Stimulated activated CD8-positive, alpha-beta memory T cell treated with anti-CD3 and anti-CD28 coated beads, Interleukin-7, amount 100 ng/mL, for 1 hour (primary cell): ENCODE measurements around the gene DCC.

Source experiments
- DNase-seq, 2 donors: peaks; one replicate each; pipeline ENCODE4 v3.0.0-alpha.2; 2020; ENCODE audit warnings: low read depth in 2 of 2

The DCC gene

DNA sequence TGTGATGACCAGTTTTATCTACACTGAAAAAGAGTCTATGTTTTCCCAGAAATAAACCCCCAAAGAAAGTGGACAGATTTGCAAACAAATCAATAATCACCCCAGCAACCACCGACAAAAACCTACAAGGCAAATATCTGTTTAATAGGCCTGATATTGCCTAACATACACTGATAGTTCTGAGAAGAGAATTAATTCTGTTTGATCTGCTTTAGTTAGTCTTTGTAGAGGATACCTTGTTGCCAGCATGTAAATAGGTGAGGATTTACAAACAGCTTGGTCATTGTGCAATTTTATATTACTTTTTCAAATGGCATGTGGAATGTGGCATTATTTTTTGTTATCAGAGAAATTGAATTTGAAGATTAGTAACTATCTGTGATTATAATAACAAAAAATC, 86.5 kb downstream of the DCC start:
- no peak for DNase-seq

- no peak for DNase-seq
Observed at GRCh38 chr18:52427521-52428175, 87.7 kb downstream of the DCC start.

DNA sequence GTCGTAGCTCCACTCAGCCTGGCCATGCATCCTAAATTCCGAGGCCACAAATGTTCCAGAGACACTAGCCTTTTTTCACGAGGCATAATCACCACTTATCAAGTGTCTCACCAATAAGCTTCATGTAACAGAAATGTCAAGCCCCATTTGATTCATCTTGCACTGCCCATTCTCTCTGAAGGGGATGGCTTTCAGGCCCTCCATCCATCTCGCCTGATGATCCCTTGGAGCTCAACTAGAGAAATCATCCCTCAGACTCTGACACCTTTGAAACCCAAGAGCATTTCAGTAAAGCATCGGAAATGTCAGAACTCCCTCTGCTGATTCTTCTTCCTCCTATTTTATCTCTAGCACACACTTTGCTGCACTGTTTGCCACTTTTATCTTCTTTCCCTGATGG, 91.7 kb downstream of the DCC start:
- DNase-seq: no peak

DNA sequence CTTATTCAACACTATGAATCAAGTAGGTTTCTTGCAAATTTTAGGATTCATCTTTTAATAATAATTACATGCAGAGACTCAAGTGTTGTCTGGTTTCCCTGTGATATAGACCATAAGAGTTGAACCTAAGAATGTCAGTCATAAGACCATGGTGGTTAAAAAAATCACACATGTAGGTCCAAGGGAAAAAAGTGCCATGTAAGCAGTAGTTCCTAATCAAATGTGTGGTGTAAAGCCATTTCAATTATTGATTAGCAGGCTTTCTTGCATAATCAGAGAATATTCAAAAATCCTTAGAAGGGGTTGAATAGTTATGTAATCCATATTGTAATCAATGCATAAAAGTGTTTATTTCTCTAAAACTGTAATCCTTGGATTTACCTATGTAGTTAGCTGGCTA, 93.8 kb downstream of the DCC start:
- no peak for DNase-seq

- DNase-seq: no peak
Observed at GRCh38 chr18:52435301-52435700, 95.3 kb downstream of the DCC start.

DNA sequence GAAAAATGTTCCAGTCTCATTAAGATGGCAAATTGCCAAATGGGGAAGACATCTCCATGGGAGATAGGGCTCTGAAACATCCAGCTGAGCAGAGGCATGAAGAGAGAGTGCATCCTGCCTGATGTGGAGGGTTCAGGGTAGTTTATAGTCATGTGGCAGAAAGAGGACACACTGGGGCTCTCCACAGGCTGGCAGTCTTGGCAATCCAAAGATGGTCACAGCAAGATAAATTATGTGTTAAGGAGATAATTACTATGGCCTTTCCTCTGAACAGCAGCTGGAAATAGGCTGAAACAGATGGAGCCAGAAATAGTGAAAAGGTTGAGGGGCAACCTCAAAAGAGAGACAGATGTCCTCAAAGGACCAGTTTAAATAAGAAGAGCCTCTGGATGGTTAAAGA, 97.2 kb downstream of the DCC start:
- DNase-seq: no peak

DNA sequence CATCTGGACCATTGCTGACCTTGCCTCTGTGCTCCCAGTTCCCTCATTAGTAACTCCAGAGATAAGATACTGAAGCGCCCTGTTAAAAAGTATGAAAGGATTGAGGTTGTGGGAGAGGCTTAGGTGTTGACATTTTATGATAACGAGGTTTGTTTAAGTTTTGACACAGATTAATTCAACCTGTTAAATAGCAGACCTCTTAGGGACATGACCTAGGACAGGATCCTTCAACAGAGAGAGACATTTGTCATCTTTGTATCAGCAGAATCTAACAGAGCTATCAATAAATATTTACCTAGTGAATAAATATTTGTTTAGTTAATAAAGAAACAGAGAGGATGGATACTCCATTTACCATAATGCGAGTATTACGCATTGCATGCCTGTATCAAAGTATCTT, 99.5 kb downstream of the DCC start:
- DNase-seq: no peak

DNA sequence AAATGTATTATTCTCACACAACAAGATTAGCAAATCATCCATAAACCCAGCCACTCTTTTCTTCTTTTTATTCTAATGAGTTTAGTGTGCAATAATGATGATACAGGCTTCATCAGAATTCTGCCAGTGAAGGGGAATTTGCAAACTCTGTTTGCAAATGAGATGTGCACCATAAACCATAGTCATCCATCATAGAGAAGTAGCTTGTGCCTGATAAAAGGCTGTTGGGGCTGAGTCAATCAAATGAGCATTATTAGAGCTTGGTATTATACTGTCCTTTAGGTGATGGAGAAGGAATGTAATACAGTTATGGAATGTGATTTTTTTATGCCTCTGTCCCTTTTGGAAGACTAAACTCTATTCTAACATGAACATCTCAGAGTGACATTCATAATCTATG, 101.8 kb downstream of the DCC start:
- no peak for DNase-seq

DNA sequence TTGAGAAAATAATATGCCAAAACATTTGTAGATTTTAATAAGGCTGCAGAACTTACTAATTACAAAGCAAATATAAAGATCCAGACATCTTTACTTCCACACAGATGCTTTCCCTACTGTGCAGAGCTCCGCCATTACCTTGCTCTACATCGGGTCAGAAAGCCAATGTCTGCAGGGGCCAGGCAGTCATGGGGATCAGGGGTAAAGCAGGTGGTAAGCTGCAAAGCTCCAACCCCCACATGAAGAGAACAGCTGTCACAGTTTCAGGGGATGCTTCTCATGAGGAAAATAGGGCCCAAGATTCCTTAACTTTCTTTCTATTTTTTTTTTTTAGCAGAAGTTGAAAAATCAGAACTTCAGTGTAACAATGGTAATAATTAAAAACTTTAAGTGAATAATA, 102.7 kb downstream of the DCC start:
- no peak for DNase-seq

DNA sequence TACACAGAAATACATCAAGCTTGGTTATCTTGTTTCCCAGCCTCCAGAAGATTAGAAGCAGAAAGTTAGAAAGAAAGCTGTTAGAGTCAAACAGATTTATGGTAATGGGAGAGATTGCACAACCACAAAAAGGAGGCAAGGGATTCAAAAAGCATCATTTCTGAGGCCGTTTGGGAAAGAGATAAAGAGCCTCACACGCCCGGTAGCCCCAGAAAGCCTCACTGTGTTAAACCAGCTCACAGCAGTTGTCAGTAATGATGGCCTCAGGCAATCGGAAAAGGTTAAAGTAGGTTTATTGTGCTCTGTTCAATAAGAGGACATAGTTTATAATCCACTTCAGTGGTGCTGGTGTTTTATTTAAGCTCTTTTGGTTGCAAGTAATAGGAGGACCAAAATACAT, 111.3 kb downstream of the DCC start:
- no peak for DNase-seq

GRCh38 chr18:52451851-52452250, 111.9 kb downstream of the DCC start:
- DNase-seq: no peak

DNA sequence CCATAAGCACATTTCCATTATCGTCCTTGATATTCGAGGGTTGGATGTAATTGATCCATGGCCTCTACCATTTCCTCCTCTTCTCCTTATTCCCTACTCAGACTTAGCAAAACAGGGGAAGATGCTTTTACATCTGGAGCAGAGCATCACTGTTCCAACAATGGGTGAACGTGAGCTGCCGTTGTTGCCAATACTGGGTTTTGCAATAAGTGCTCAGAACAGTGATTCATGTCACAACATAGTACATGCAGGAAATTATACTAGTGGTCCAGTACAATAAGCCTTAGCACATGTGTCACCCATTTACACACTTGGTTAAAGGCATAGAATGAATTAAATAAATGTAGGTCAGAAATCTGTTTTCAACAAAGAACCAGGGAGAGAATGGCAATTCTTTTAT, 112.4 kb downstream of the DCC start:
- DNase-seq: no peak

DNA sequence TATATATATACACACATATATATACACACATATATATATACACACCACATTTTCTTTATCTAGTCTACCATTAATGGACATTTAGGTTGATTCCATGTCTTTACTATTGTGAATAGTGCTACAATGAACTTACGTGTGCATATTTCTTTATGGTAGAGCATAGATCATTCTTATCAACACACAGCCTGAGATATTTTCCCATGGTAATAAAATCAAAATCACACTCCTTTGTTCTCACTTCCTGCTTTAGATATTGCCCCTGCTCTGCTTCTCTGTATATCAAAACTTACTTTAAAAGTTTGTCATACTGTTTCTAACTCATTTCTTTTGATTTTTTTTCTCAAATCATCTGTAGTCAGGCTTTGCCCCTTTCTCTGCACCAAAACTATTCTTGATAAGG, 119.9 kb downstream of the DCC start:
- DNase-seq: no peak

GRCh38 chr18:52462853-52463252, 122.9 kb downstream of the DCC start:
- no peak for DNase-seq

DNA sequence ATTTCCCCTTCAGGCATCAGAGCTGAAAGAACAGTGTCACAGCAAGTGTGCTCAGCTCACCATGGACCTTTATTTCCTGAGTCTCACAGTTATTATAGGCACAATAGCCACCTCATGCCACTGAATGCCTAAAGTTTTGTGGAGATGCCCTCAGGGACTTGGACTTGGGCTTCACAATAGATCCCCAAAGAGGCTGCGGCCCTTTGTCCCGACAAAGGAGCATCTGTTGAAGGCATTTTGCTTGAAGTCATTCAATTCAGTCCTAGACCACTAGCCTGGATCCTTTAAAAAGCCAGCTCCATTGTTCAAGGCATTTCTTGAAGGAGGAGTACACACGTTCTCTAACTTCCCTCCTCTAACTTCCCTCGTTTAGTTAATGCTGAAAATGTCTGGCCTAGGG, 125.4 kb downstream of the DCC start:
- DNase-seq: no peak

DNA sequence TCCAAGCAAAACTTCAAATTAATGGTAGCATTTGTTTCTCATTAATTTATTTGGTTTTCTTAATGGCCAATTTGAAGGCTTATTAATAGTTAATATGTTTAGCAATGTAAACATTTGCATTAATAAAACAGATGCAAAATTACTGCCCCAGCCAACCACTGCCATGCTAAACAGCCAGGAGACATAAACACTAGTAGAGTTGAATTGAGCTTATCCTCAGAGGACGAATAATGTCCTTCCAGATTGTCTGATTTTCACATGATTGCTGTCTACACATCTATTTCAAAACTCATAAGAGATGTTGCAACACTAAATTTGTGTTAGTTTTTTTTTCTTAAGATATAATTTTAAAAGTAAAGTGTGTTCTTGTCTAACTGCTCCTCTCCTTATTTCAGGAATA, 128.5 kb downstream of the DCC start:
- DNase-seq: no peak

DNA sequence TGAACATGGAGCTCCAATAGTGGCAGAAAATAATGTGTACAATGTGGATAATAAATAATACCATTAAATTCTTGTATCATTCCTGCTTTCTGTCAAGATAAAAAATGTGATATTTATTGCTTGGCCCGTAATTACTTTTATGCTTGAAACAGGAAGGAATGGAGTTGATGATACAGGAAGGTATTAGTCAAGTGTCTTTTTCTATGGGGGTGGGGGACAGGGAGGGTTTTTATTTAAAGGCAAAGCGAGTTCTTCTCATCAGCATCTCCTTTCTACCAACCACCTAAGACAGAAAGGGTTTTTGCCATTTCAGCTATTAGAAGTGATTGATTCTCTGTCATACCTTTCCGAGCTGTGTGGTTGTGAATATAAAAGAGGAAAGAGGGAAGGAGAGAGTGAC, 135.3 kb downstream of the DCC start:
- no peak for DNase-seq

- DNase-seq: no peak
Observed at GRCh38 chr18:52481116-52481515, 141.1 kb downstream of the DCC start.

- no peak for DNase-seq
Observed at GRCh38 chr18:52484977-52485376, 145.0 kb downstream of the DCC start.

GRCh38 chr18:52486052-52486451, 146.1 kb downstream of the DCC start:
- DNase-seq: no peak

- DNase-seq: no peak
Observed at GRCh38 chr18:52489396-52490306, 149.7 kb downstream of the DCC start.

- DNase-seq: no peak
Observed at GRCh38 chr18:52496426-52496825, 156.4 kb downstream of the DCC start.

DNA sequence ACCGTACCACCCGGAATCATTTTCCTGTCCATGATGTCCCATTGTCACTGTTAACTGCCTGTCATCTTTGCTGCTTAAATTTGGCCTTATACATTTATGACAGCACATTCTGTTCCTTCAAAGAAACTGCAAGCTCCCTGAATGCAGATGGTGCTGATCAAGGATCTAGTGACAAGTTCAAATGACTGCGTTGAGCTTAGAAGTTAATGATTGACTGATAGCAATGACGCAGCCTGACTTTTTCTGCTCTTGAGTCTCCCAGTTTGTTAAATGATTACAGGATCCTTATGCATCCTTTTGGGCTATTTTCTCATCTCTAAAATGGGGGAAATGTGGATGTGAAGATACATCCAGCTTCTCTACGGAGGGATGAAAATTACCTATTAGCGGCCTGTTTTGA, 159.0 kb downstream of the DCC start:
- DNase-seq: no peak
